Activated effector memory CD4-positive, alpha-beta T cell treated with Interleukin-2 at 50 U/mL for 16 hours (primary cell): Measurements from ENCODE around the gene TUBB1.
A peak's percentile ranks its signal among the peaks of the same experiment; 100 is the strongest.

Experiments used
- DNase-seq: peaks from one replicate; pipeline ENCODE4 v3.0.0-alpha.2; 2020

Gene TUBB1

GRCh38 chr20:58990651-58991445 lies 28.4 kb upstream of the TUBB1 start:
- no peak for DNase-seq

GRCh38 chr20:58991715-58992114 lies 27.5 kb upstream of the TUBB1 start:
- DNase-seq, result no peak

- DNase-seq, result no peak
These were observed 26.3 kb upstream of the TUBB1 start for GRCh38 chr20:58992911-58993310.

GRCh38 chr20:58993332-58994248 lies 25.6 kb upstream of the TUBB1 start:
- DNase-seq, result no peak

- DNase-seq, result no peak
These were observed 24.7 kb upstream of the TUBB1 start for GRCh38 chr20:58994390-58995159.

- DNase-seq, result no peak
These were observed 23.6 kb upstream of the TUBB1 start for GRCh38 chr20:58995461-58996225.

- DNase-seq, result no peak
These were observed 23.0 kb upstream of the TUBB1 start for GRCh38 chr20:58996226-58996611.

- no peak for DNase-seq
These were observed 22.0 kb upstream of the TUBB1 start for GRCh38 chr20:58997141-58997770.

- DNase-seq, result no peak
These were observed 20.6 kb upstream of the TUBB1 start for GRCh38 chr20:58998656-58999055.

- no peak for DNase-seq
These were observed 18.9 kb upstream of the TUBB1 start for GRCh38 chr20:59000326-59000725.

- no peak for DNase-seq
These were observed 18.2 kb upstream of the TUBB1 start for GRCh38 chr20:59001068-59001448.

- DNase-seq, result no peak
These were observed 17.6 kb upstream of the TUBB1 start for GRCh38 chr20:59001449-59002171.

GRCh38 chr20:59002388-59002787 lies 16.8 kb upstream of the TUBB1 start:
- no peak for DNase-seq

GRCh38 chr20:59002874-59003399 lies 16.3 kb upstream of the TUBB1 start:
- DNase-seq, result no peak

GRCh38 chr20:59003836-59004492 lies 15.3 kb upstream of the TUBB1 start:
- DNase-seq, result no peak

GRCh38 chr20:59004493-59004762 lies 14.8 kb upstream of the TUBB1 start:
- no peak for DNase-seq

- DNase-seq, result peak; percentile 36
These were observed 14.3 kb upstream of the TUBB1 start for GRCh38 chr20:59004763-59005522.

- no peak for DNase-seq
These were observed 13.6 kb upstream of the TUBB1 start for GRCh38 chr20:59005523-59006166.

- DNase-seq, result no peak
These were observed 12.9 kb upstream of the TUBB1 start for GRCh38 chr20:59006167-59006863.
